GM18951 (cell line): ENCODE measurements around the gene RAB3A.
"Not testable (repeated sequence)": the region's sequence is repeated elsewhere in the genome, so short reads cannot be mapped to it uniquely, and the experiment has no call there.

Experiments
- POLR2A ChIP-seq: IDR thresholded peaks from 4 replicates; pipeline ENCODE4 v1.6.1; 2011; ENCODE audit warnings: mild to moderate bottlenecking; ENCODE audit not compliant: insufficient read length, insufficient read depth; ENCODE audit errors: extremely low read depth
- in situ Hi-C: fragments of 300-500 bp; cut with MboI; formaldehyde crosslinking; loops from one replicate; pipeline ENCODE4 v1.12.0; 2022; ENCODE audit warnings: low sequenced_read_pairs, mixed read lengths, inconsistent platforms; ENCODE audit not compliant: unreplicated experiment

Gene RAB3A

DNA sequence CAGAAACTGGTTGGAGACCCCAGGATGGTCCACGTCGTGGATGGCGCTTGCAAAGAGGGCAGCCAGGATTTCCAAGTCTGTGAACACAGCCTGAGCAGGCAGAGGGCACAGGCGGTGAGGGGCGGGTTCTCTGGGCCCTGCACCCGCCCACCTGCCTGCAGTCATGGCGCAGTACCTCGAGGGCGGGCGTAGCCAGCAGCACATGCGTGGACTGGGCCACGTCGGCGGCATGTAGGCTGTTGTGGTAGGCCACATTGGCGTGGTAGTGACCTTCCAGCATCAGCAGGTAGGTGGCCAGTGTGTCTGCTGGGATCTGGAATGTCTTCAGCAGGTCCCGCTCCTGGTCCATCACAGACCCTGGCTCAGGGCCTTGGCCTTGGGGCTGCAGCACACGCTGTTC is 14.3 kb upstream of the RAB3A start:
- in situ Hi-C loops, result no loop called here
- no peak for TF ChIP-seq POLR2A

DNA sequence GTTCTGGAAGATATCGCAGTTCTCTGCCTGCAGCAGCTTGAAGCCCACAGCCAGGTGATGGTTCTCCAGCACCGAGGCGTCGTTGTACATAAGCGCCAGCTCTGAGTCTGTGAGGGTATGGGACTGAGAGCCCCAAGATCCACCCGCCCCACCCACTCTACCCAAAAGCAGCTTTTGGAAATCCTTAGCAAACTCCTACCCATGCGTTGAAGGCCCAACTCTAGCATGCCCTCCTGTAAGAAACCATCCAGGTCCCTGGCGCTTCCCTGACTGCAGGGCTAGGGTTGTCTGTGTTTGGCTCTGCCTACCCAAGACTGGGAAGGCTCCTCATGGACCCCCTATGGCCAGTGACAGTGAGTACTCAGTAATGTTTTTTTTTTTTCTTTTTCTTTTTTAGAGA is 12.9 kb upstream of the RAB3A start:
- in situ Hi-C loops, result no loop called here
- TF ChIP-seq POLR2A, result no peak

DNA sequence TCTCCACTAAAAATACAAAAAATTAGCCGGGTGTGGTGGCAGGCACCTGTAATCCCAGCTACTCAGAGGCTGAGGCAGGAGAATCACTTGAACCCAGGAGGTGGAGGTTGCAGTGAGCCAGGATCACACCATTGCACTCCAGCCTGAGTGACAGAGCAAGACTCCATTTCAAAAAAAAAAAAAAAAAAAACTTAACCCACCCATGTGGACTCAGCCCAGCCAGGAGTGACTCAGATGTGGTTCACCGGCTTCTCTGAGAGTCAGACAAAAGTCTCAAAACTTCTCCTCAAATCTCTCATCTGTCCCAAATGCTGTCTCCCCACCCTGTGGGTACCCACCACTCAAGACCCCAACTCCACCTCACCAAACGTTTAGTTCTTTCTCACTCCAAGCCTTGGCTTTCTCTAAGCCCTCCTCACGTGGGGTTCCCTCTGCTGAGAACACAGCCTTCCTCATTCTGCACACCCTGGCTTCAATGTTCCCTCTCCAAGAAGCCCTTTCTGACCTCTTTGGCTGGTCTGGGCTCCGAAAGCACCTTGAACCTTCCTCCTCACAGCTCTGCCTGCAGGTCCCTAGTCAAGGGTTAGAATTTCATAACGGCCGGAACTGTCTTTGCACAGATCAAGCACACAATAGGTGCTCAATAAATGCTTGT is 11.1 kb upstream of the RAB3A start:
- in situ Hi-C loops, result no loop called here
- no peak for TF ChIP-seq POLR2A

DNA sequence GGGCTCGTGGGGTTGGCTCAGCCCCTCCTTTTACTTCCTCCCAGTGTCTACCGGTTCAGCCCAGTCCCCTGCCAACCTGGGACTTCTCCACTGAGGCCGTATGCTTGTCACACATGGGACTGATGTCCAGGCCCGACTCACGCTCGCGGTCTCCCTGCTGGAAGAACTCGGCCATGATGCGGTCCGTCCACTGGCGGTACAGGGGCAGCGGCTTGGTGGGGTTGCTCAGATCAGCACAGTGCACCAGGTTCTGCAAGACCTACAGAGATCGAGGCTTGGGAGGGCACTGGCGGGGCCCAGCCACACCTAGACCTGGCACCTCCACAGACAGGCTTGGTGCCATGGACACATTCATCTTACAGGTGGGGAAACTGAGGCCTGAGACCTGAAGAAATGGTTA is 7.8 kb upstream of the RAB3A start:
- TF ChIP-seq POLR2A, result no peak
- in situ Hi-C loops, result no loop called here

DNA sequence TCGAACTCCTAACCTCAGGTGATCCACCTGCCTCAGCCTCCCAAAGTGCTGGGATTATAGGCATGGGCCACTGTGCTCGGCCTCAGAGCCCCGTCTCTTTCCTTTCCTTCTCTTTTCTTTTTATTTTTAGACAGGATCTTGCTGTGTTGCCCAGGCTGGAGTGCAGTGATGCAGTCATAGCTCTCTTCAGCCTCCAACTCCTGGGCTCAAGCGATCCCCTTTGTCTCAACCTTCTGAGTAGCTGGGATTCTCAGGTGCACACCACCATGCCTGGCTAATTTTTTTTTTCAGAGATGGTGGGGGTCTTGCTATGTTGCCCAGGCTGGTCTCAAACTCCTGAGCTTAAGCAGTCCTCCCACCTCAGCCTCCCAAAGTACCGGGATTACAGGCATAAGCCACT is 6.1 kb upstream of the RAB3A start:
- in situ Hi-C loops, result not testable (repeated sequence)

DNA sequence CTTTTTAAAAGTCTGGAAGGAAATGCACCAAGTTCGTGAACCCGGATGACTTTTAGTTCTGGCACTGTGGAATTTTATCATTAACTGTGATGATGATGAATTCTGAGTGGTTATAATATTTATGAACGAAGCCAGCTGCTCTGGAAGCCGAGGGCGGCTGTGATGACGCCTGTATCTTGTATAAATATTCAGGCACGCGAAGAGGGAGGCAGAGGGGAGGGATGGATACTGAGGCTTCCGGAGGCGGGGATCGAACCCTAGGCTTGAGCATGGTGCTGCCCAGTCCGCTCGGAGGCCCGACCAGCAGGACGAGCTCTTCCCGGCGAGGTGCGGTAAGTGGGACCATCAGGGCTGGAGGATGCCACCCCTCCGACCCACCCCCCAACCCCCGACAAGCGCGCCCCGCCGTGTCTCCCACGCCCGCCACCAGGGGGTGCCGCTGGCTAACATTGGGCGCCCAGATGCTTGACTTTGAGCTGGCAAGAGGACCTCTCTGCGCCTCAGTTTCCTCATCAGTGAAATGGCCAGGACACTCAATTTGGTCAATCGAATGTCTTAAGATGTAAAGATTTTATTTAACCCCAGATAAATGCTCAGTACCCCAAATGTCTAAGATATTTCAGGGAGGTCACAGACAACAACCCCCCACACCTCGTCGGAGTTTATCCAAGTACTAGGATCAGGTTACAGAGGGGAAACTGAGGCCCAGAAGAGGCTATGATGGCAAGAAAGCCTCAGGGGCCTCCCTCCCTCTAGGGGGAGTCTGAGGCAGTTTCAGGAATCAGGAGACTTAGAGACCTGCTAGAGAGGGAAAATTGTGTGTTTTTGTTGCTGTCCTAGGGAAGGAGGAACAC is 4.5 kb upstream of the RAB3A start:
- in situ Hi-C loops, result no loop called here
- TF ChIP-seq POLR2A, result no peak

DNA sequence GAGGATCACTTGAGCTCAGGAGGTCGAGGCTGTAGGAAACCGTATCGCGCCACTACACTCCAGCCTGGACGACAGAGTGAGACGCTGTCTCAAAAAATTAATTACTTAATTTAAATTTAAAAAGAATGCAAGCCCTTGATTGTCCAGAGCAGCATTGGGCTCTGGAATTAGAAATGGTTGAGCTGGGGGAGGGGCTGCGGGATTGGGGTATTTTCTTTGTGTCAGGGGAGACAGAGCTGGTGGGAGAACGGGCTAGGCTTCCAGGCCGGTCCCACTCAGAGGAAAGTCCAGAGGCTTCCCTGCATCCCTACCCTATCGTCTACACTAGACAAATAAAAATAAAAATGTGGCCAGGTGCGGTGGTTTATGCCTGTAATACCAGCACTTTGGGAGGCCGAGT is 2.2 kb upstream of the RAB3A start:
- no peak for TF ChIP-seq POLR2A
- in situ Hi-C loops, result no loop called here

DNA sequence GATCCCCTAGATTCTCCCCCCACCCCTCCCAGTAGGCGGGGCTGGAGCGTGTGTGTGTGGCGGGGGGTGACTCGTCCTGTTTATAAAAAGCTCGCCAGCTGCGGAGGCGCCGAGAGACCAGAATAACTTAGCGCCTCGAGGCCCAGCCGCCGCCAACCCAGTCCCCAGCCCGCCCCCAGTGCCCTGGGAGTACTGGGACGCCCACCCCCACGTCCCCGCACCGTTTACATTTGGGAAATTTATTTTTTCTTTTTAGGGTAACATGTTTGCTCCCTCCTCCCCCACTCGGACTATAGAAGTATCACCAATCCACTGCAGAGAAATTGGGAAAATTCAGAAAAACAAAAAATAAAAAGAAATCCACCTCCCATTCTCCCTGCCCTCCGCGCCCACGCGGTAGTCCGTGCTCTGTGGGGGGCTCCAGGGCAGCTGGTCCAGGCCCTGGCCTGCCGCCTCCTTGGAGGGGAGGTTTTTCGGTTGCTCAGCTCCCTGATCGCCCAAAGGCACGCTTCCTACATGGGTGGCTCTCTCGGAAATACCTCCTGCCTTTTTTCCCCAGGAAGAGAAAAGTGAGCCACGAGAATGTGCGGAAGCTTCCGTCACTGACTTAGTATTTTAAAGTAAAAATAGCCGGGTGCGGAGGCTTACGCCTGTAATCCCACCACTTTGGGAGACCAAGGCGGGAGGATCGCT is 1.5 kb upstream of the RAB3A start:
- no peak for TF ChIP-seq POLR2A
- in situ Hi-C loops, result no loop called here

DNA sequence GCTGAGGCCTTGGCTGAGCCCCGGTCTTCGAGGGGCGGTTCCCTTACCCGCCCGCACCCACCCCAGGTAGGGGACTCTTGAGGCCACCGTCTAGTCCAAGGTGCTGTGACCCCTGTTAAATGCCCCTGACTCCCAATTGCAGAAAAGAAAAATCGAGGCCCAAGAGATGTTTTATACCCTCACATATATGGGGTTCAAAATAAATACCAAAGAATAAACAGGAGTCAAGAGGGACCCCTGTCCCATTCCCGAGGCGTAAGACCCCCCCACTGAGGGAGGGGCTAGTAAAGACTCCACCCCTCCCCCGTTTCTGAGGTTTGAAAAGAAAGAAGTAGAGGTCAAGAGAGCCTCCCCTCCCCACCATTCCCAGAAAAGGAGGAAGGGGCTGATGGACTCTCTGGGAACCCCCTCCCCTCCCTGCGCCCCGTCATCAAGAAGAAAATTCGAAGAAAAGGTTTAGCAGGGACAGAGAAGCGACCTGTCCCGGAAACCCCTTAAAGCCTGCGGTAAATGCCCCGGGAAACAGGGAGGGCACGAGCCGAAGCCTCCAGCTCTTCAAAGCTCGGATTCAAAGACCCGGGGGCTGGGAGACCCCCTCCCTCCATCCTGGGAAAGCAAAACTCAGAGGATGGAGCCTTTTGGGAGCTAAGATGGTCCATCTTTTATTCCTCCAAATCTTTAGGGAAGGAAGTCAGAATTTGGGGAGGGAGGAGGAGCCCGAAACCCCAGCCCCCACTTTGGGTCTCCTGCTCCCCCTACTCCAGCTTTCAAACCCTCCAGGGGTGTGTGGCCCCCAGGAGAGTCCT is 755 bp upstream of the RAB3A start:
- TF ChIP-seq POLR2A, result no peak
- in situ Hi-C loops, result no loop called here

DNA sequence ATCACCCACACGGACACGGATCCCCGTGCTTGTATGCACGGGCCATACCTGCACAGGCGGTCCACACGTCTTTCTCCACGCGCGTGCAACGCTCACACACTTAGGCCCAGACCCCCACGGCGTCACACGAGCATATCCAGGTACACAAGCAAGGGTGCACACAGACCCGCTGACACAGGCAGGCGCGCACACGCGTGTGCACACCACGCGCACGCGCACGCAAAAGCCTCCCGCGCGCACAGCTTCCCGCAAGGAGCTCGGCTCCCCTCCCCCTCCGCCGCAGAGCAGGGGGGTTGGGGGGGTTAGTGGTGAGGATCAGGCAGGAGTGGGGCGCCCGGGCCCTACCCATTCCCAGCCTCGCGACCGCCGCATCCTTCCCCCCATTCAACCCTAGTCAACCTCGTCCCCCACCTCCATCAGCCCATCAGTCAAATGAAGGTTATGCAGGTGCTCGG is 407 bp downstream of the RAB3A start:
- in situ Hi-C loops, result no loop called here
- no peak for TF ChIP-seq POLR2A

DNA sequence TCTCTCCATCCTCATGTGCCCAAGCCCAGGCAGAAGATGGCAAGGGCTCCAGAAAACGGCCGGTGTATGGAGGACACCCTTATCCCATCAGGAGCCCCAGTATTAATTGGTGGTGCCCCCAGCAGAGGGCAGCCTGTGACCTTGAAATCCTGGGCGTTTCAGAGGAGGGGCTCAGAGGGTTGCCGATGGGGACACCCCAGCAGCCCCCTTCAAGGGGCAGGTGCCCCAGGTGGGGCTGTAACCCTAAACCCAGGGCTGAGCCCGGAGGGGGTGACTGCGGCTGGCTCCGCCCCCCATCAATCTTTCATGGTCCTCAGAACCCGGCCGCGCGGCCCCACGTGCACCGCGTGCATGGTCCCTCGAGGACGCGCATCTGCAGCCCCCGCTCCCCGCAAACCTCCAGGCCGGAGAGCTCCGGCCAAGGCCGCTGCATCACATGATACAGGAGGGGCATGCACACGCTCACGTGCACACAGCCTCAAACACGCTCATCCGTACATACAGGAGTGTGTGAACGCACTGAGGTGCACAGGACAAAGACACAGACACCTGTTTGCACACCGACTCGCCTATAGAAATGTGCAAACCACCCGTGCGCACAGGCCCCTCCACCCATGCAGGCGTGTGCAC is 949 bp downstream of the RAB3A start:
- no peak for TF ChIP-seq POLR2A
- in situ Hi-C loops, result no loop called here

DNA sequence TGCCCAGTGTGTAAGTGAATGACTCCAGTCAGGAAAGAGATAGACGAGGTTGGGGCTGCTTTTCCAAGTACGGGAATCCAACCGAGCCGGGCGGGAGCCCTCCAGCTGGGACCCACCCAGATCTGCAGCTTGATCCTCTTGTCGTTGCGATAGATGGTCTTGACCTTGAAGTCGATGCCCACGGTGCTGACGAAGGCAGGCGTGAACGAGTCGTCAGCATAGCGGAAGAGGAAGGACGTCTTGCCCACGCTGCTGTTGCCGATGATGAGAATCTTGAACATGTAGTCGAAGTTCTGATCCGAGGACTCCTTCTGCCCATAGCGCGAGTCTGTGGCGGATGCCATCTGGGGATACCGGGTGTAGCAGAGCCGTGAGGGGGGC is 1.5 kb downstream of the RAB3A start:
- in situ Hi-C loops, result no loop called here
- no peak for TF ChIP-seq POLR2A

DNA sequence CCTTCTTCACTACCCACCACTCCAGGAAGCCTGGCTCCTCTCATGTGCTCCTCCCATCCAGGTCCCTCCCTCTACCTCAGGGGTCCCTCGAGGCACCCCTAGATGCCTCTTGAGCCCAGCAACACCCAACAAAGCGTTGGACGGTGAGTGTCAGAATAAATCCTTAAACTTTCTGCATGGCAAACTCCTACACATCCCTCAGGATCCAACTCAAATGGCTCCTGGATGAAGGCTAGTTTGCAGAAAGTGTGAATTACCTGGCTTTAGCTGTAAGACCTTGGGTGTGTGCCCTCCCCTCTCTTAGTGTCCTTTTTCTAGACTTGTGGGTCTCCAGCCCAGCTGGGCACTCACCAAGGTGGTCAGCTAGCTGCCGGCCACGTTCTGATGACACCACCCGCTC is 5.5 kb downstream of the RAB3A start:
- no peak for TF ChIP-seq POLR2A
- in situ Hi-C loops, result no loop called here
